Stomach (tissue), 9 donors: ENCODE data around the gene ATP8A2. TPM values are rescaled to one million over a fixed set of nuclear protein-coding genes. Genes with fewer than 3 reads are reported as not detected.

Experiments
- DNase-seq, 2 donors: peaks; one replicate each; pipeline versions ENCODE4 v3.0.0 to v3.0.0-alpha.2; 2013 to 2019
- H3K27ac ChIP-seq, 5 donors: fragments of 200-600 bp in 4 of 5; sonication (generic) in 4 of 5; one replicate each; pipeline ENCODE4 v1.5.1; 2013 to 2019; ENCODE audit warnings: mild to moderate bottlenecking in 1 of 5, moderate library complexity in 1 of 5
- H3K27me3 ChIP-seq, 3 donors: fragments of 200-600 bp; sonication (generic); one replicate each; pipeline ENCODE4 v1.5.1; 2017 to 2019; ENCODE audit warnings: mixed run types in 1 of 3
- H3K36me3 ChIP-seq, 4 donors: fragments of 200-600 bp; sonication (generic); 1 replicate in 3 of 4; 2 replicates in 1 of 4; pipeline ENCODE4 v1.5.1; 2016 to 2019
- H3K4me1 ChIP-seq, 4 donors: fragments of 200-600 bp; sonication (generic); one replicate each; pipeline ENCODE4 v1.5.1; 2016 to 2019
- H3K4me3 ChIP-seq, 4 donors: fragments of 200-600 bp; sonication (generic) in 3 of 4; one replicate each; pipeline ENCODE4 v1.5.1; 2016 to 2019; ENCODE audit warnings: mild to moderate bottlenecking in 1 of 4
- H3K9me3 ChIP-seq, 4 donors: fragments of 200-600 bp; sonication (generic); one replicate each; pipeline ENCODE4 v1.5.1; 2016 to 2019
- EP300 ChIP-seq: sonication (generic); formaldehyde crosslinking; IDR thresholded peaks from one replicate; pipeline ENCODE4 v1.6.1; 2017; ENCODE audit warnings: antibody characterized with exemption
- POLR2A ChIP-seq, 4 donors: fragments of 450-650 bp; IDR thresholded peaks; one replicate each; pipeline ENCODE4 v1.6.1; 2016; ENCODE audit warnings: antibody characterized with exemption in 4 of 4, control low read depth in 2 of 4, mild to moderate bottlenecking in 1 of 4, moderate library complexity in 1 of 4
- POLR2AphosphoS5 ChIP-seq, 3 donors: sonication (generic); formaldehyde crosslinking; IDR thresholded peaks; one replicate each; pipeline ENCODE4 v1.6.1; 2016; ENCODE audit warnings: antibody characterized with exemption in 3 of 3
- WGBS, 5 donors: extraction: QIAGEN DNeasy Blood & Tissue Kit in 3 of 5; methylation state at CpG; one replicate each; pipeline versions ENCODE4 v1.1.5 to v1.1.7; 2013 to 2018; 5-methylcytosine and 5-hydroxymethylcytosine counted together
- intact Hi-C: fragments of 100-400 bp; cut with DNase I; formaldehyde crosslinking; loops from one replicate; pipeline ENCODE4 v1.15.1; 2023; ENCODE audit warnings: low total_unique reads
- polyA plus RNA-seq, 3 donors: library from polyadenylated mRNA; stranded (reverse); fragments of 200-250 nt; gene quantifications; one replicate each; pipeline ENCODE4 v1.2.3, GENCODE V29; 2013
- total RNA-seq, 5 donors: library from RNA; depleted of rRNA; stranded (reverse); fragments of >200 nt; gene quantifications; one replicate each; pipeline versions ENCODE4 v1.1.0 to v1.2.3, GENCODE V29; 2014 to 2016
- TF ChIP-seq, protein P1 (sequence below), 7 experiments: fragments of 450-650 bp in 4 of 7; fragments of 200-600 bp in 3 of 7; sonication (generic) in 3 of 7; IDR thresholded peaks; one replicate each; pipeline ENCODE4 v1.5.1; 2016 to 2019; ENCODE audit warnings: antibody characterized with exemption in 7 of 7, control low read depth in 2 of 7, mild to moderate bottlenecking in 1 of 7
- donor health status: healthy with polysubstance abuse.
- donor health status: Bipolar disorder and iron deficiency.
- donor health status: healthy.

The ATP8A2 gene
- total and polyA plus RNA-seq, 8 donors = 0.12 to 3.5 (median 0.20) TPM; not detected in 3

DNA sequence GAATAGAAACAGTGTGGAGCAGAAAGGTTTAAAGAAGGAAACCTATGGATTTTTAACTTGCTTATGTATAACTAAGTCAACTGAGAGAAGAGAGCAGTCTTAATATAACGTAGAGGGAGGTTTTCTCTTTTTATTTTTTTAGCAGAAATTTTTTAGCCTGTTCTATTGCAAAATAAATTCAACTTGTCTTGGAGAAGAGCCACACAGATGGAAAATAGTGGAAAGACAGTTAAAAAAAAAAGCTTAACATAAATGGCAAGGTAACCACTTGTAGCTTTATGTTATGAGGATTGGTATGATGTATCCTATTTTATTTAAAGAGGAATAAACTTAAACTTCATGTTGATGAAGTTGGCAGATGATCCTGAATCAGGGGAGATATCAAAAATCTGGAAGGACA, 367.6 kb downstream of the ATP8A2 start:
- 70 to 83% (median 77%) methylated on average over 1 of the region's 1 CpG for WGBS, 5 donors
- TF ChIP-seq POLR2A (IDR thresholded peaks at IDR 0.05) (no peak), EP300 (no peak), POLR2AphosphoS5 (IDR thresholded peaks at IDR 0.05) (no peak)
- TF ChIP-seq, protein P1, sequence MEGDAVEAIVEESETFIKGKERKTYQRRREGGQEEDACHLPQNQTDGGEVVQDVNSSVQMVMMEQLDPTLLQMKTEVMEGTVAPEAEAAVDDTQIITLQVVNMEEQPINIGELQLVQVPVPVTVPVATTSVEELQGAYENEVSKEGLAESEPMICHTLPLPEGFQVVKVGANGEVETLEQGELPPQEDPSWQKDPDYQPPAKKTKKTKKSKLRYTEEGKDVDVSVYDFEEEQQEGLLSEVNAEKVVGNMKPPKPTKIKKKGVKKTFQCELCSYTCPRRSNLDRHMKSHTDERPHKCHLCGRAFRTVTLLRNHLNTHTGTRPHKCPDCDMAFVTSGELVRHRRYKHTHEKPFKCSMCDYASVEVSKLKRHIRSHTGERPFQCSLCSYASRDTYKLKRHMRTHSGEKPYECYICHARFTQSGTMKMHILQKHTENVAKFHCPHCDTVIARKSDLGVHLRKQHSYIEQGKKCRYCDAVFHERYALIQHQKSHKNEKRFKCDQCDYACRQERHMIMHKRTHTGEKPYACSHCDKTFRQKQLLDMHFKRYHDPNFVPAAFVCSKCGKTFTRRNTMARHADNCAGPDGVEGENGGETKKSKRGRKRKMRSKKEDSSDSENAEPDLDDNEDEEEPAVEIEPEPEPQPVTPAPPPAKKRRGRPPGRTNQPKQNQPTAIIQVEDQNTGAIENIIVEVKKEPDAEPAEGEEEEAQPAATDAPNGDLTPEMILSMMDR (IDR thresholded peaks at IDR 0.05) = no peak

DNA sequence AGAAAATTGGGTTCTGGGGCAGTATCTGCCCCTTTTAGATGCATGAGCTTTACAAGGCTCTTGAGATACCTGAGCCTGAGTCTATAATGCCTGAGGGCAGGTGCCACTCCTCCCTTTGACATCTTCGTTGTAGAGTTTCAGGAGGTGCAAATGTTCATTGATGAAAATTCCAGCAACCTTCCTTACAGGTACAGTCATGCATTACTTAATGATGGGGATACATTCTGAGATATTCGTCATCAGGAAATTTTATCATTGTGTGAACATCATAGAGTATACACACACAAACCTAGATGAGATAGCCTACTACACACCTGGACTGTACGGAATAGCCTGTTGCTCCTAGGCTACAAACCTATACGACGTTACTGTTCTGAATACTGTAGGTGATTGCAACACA, 370.0 kb downstream of the ATP8A2 start:
- intact Hi-C loops = no loop called here
- no peaks in the 10 kb centered on the region for H3K9me3 ChIP-seq
- no peak for DNase-seq
- H3K27me3 ChIP-seq = no peaks in the 10 kb centered on the region
- H3K27ac ChIP-seq = no peak overlapping the region
- no peak for TF ChIP-seq EP300
- no peak for TF ChIP-seq POLR2AphosphoS5 (IDR thresholded peaks at IDR 0.05)
- TF ChIP-seq, protein P1 (IDR thresholded peaks at IDR 0.05) = no peak
- no peak for TF ChIP-seq POLR2A (IDR thresholded peaks at IDR 0.05)
- peaks cover 8 to 18% (median 14%) of the 10 kb centered on the region in 4 donors for H3K4me1 ChIP-seq
- 91 to 98% (median 93%) methylated on average over 5 of the region's 5 CpGs for WGBS, 5 donors
- no peaks in the 10 kb centered on the region for H3K36me3 ChIP-seq
- H3K4me3 ChIP-seq = no peak overlapping the region

More for the DNA sequence above, 367.6 kb downstream of the ATP8A2 start:
- Histone ChIP-seq H3K36me3 (no peaks in the 10 kb centered on the region), H3K4me3 (no peak overlapping the region), H3K27ac (no peak overlapping the region), H3K9me3 (no peaks in the 10 kb centered on the region), H3K27me3 (no peaks in the 10 kb centered on the region), H3K4me1 (peaks cover 8 to 17% (median 12%) of the 10 kb centered on the region in 4 donors)
- intact Hi-C loops = no loop called here
- DNase-seq = no peak

DNA sequence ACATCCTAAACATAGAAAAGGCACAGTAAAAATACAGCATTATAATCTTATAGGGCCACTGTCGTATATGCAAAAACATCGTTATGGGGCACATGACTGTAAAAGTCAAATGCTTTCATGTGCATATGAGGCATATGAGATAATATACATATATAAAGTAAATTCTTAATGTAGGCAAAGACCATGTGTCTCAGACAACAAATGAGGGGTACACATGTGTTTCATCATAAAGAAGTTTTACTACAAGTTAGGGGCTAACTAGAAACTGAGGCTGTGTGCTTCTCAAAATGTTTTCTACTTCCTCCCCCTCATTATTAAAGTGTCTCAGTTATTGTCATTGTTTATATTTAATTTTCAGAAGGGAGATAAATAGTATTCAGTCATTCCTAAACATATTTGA, 370.4 kb downstream of the ATP8A2 start:
- 93 to 98% (median 95%) methylated on average over 2 of the region's 2 CpGs for WGBS, 5 donors

DNA sequence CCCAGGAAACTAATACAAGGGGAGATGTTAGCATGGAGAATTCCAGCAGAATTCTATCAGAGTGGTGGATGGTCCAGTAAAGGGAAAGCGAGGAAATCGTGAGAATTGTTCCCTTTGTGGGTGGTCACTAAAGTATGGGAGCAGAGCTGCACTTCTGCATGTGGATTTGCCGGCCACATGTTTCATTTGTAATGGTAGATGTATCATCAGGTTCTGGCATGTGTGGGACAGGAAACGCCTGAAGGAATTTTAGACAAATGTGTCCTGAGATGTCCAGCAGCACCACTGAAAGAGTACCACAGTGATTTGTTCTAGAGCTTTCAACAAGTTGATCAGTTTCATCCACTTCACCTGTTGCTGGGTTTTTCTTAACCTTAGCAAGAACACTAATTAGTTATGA, 371.6 kb downstream of the ATP8A2 start:
- intact Hi-C loops = no loop called here
- TF ChIP-seq POLR2AphosphoS5 (IDR thresholded peaks at IDR 0.05) (no peak), POLR2A (IDR thresholded peaks at IDR 0.05) (no peak), EP300 (no peak)
- TF ChIP-seq, protein P1 (IDR thresholded peaks at IDR 0.05) = no peak
- Histone ChIP-seq H3K4me1 (peaks cover 3 to 12% (median 7%) of the 10 kb centered on the region in 4 donors), H3K9me3 (no peaks in the 10 kb centered on the region), H3K36me3 (no peaks in the 10 kb centered on the region), H3K27ac (no peak overlapping the region), H3K27me3 (no peaks in the 10 kb centered on the region), H3K4me3 (no peak overlapping the region)
- WGBS, 5 donors = 79 to 96% (median 89%) methylated on average over 4 of the region's 4 CpGs
- DNase-seq = no peak

More for the DNA sequence above, 370.4 kb downstream of the ATP8A2 start:
- no peaks in the 10 kb centered on the region for H3K36me3 ChIP-seq
- intact Hi-C loops = no loop called here
- no peak for DNase-seq
- H3K9me3 ChIP-seq = no peaks in the 10 kb centered on the region
- no peak overlapping the region for H3K4me3 ChIP-seq
- TF ChIP-seq POLR2AphosphoS5 (IDR thresholded peaks at IDR 0.05) (no peak), EP300 (no peak), POLR2A (IDR thresholded peaks at IDR 0.05) (no peak)
- TF ChIP-seq, protein P1 (IDR thresholded peaks at IDR 0.05) = no peak
- H3K27ac ChIP-seq = no peak overlapping the region
- H3K27me3 ChIP-seq = no peaks in the 10 kb centered on the region
- peaks cover 8 to 18% (median 14%) of the 10 kb centered on the region in 4 donors for H3K4me1 ChIP-seq
